GM18517 (cell line): ENCODE results near the gene CPLANE2.

Experiments
- ATAC-seq: cut with Tn5 transposase; IDR thresholded peaks from one replicate; pipeline ENCODE4 v1.9.1; 2021; ENCODE audit warnings: mild to moderate bottlenecking, moderate library complexity; ENCODE audit not compliant: unreplicated experiment

The CPLANE2 gene

DNA sequence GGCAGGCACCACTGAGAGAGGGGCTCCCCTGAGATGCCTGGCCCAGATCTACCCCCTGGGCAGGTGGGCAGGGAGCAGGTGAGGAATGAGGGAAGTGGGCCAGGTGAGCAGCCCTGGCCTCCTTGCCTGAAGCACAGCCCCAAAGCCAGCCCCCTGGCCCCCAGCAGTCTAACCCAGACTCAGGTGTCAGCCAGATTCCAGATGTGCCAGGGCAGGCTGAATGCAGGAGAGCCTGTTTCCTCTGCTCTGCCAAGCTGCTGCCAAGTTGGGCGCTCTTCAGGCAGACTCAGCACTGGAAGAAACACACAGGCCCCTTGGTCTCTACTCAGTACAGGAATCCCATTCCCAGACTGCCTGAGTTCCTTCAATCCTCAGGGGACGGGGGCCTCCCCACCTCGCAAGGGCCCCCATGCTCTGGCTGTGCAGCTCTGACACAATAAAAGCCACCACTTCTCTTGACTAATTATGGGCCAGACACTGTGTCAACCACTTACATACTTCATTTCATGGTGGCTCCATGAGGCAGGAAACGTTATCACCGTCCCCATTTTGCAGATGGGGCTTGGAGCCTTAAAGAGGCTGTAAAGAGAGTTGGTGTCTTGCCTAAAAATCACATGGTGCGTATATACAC, 45.0 kb downstream of the CPLANE2 start:
- no peak for ATAC-seq

DNA sequence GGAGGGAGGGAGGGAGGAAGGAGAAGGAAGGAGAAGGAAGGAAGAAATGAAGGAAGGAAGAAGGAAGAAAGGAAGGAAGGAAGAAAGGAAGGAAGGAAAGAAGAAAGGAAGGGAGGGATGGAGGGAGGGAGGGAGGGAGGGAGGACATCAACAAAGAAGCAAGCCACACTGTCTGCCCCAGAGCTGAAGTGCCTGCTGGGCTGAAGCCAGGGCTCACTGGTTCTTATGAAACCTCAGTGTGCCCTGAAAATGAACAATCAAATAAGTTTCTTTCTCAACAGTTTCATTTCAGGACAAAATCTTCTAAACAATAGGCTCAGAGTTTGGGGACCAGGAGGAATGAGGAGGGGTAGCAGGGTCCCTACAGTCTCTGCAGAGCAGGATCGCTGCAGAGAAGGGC, 45.7 kb downstream of the CPLANE2 start:
- ATAC-seq: no peak

DNA sequence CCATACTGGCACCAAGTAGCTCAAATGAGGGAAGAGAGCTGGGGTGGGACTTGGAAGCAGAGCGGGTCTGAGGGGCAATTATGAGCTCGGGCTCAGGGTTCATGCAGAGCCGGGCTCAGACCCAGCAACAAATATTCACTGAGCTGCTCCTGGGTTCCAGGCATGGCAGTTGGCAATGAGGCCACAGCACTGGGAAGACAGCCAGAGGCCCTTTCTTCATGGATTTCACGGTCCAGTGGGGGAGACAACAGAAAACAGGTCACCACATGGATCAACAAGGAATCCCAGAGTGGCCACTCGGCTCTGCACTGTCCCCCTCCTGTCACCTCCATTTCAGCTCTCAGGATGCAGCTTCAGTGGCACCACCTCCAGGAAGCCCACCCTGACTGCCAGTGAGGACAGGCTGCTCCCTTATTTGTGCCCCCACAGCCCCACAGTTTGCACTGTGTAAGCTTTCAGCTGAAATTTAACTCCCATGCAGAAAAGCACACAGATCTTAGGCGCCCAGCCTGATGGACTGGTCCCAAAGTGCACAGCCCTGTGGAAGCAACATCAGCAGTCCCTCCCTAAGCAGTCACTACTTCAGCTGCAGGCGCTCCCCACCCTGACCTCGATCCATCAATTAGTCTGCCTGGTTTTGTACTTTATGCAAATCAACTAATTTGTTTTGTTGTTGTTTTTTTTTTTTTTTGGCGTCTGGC, 46.9 kb downstream of the CPLANE2 start:
- ATAC-seq: no peak

DNA sequence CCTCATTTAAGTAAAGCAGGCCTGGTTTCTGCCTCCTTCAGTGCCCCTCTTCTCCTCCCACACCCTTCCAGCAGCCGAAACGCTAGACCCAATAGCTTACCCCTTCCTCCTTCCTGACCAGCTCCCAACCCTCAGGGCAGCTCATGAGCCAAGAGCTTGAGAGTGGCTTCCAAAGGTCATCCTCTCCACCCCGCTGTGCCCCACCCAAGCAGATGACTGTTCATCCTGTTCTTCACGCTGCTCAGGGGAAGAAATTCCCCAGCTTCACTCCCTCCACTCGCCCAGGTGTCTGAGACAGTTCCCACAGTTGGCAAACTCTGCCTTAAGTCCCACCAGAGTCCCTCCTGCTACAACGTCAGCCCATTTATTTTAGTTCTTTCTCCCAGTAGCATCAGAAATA, 48.0 kb downstream of the CPLANE2 start:
- no peak for ATAC-seq

DNA sequence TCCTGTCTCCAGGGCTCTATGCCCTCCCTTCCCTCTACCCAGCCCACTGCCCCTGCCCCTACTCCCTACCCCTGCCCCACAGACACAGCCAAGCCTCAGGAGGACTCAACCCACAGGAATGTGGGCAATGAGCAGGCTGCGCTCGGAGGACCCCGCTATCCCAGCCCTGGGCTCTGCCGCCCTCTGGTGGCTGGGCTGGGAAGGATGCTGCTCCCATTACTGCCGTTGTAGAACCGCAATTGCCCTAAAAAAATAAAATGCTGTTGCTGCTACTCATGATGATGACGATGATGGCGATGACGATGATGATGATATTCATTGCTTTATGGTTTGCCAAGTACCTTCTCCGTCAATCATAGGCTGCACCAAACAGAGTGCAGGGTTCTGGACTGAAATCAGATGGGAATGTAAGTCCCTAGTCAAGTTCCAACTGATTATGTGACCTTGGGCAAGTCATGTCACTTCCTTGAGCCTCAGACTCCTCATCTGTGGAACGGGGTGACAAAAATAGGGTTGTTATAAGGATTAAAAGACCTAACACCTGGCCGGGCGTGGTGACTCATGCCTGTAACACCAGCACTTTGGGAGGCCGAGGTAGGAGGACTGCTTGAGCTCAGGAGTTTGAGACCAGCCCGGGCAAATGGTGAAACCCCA, 49.1 kb downstream of the CPLANE2 start:
- ATAC-seq: no peak

DNA sequence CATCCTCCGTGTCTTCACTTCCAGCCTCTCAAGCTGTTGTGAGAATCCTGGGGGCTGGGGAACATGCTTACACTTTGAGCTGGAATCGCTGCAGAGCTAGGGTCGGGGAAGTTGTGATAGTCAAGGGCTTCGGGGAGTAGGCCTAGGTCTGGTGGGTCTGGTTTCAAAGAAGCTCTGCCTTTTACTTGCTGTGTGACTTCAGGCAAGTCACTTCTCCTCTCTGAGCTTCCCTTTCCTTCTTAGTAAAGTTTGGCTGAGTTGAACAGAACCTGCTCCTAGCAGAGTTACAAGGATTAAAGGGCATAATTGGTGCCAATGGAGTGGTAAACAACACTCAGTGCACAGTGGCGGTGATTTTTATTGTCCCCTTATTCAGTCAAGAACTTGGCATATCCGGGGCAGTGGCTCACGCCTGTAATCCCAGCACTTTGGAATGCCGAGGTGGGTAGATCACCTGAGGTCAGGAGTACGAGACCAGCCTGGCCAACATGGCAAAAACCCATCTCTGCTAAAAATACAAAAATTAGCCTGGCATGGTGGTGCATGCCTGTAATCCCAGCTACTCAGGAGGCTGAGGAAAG, 50.2 kb downstream of the CPLANE2 start:
- ATAC-seq: no peak

DNA sequence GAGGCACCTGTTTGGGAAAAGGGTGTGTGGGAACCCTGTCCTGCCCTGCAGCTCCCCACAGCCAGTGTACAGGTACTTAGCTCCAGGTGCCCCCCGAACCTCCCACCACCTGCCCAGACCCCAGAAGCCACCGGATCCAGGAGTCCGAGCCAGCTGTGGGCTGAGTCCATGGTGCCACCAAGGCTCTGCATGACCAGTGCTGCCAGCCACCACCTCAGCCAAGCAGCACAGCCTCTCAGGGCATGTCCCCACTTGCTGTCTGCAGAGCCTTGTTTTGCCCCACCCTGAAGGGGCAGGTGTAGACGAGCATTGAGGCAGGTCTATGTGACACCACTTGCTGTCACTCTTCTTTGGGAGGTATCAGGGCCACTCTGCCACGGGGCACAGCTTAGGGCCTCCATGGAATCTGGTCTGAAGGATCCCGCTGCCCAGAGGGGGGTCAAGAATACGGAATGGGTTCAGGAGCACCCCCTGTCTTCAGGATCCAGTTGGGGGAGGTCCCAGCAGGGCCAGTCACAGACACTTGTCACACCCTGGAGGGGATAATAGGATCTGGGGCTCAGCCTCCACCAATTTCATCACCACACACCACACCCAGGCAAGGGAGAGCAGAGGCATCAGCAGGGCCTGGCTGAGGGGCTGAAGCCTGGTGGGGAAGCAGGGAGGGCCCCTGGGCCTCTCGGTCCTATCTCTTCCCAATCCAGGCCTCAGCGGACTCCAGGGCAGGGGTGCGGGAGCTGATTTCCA, 52.3 kb downstream of the CPLANE2 start:
- no peak for ATAC-seq

DNA sequence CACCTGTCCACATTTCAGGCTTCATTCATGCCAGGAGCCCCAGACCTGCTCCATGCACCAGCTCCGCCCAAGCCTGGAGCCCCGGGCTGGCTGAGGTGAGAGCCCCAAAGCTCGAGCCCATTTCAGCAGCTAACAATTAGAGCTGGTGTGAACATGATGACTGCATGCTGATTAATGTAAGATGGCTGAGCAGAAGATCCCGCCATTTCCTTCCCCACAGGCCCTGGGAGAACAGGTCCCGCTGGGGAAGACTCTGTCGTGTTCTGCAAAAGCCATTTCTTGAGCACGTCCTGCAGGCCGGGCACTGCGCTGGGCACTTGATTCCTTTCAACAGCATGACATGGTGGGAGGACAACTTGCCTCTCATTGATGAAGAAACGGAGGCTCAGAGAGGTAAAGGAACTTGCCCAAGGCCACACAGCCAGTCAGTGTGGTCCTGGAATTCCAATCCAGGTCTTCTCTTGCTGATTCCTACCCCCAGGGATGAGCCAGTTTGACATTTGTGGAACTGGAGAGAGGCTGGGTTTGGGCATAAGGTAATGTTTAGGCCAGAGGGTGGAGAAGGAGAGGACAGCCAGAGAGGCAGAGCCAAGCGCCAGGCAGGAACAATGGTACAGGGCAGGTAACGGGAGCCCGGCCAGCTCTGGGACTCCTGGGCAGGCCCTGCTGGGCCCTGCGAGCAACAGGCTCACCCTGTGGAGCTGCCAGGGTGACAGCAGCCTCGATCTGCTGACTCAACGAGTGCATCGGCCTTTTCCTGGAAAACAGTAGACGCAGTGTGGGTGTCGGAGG, 53.0 kb downstream of the CPLANE2 start:
- no peak for ATAC-seq

DNA sequence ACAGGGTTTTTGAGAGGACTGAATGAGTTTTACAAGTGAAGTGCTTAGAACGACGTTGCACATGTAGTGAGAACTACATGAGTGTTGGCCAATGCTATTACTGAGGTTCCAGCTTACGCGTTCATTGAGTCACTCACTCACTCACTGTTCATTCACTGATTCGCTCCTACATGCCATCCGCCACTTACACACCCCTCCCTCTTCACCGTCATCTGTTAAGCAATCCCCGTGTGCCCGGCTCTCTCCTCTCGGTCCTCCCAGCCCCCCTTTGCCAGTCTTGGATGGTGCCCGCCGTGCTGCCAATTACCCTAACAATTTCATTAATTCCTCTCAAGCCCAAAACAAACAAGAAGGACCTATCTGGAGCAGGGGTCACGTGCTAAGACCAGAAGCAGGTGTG, 53.8 kb downstream of the CPLANE2 start:
- no peak for ATAC-seq

DNA sequence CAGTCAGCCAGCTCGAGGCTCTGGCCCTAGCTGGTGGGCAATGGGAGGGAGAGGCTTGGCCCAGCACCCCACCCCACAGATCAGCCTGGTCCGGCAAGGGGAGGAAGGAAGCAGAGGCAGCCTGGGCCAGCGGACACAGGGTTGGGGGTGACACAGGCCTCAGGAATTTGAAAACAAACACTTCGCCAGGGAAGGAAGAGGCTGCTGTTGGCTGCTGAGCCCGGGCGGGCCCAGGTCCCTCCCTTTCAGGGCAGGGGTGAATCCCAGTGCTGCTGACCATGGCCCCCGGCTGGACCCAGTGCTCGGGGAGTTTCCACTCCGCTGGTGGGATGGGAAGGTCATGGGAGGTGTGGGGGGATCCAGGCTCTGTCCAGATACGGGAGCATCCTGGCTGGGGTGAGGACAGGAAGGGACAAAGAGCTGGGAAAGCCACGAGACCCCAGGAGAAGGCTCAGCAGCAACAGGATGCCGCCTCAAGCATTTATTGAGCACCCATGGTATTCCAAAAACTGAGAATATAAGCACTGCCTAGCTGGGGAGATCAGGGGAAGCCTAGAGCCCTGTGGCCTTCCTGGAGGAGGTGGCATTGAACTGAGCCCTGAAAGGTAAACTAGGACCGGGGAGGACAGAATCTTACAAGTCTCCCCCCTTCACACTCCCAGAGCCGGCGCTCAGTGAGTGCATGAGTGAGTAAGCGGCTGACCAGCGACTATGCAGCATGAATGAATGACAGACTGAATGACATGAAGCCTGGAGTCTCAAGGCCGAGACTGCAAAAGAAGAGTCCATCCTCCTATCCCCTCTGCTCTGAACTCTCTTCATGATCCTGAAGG, 54.9 kb downstream of the CPLANE2 start:
- ATAC-seq: no peak
